Measurements from ENCODE around the gene CLNK.

Gene CLNK

GRCh38 chr4:10730019-10730418 is 45.5 kb upstream of the CLNK start:
- no peak overlapping the region for H3K27ac ChIP-seq
- TF ChIP-seq CTCF (IDR thresholded peaks at IDR 0.05) (no peak), ZFX (IDR thresholded peaks at IDR 0.05; ENCODE audit: borderline replicate concordance) (no peak)

GRCh38 chr4:10729366-10729765 is 44.8 kb upstream of the CLNK start:
- no peak overlapping the region for H3K27ac ChIP-seq
- TF ChIP-seq CTCF (IDR thresholded peaks at IDR 0.05) (no peak), ZFX (IDR thresholded peaks at IDR 0.05; ENCODE audit: borderline replicate concordance) (no peak)

GRCh38 chr4:10728016-10728415 is 43.4 kb upstream of the CLNK start:
- TF ChIP-seq ZFX (IDR thresholded peaks at IDR 0.05; ENCODE audit: borderline replicate concordance) (no peak), CTCF (IDR thresholded peaks at IDR 0.05) (no peak)
- no peak overlapping the region for H3K27ac ChIP-seq

GRCh38 chr4:10727140-10727880 is 42.7 kb upstream of the CLNK start:
- no peak overlapping the region for H3K27ac ChIP-seq
- TF ChIP-seq CTCF (IDR thresholded peaks at IDR 0.05) (no peak), ZFX (IDR thresholded peaks at IDR 0.05; ENCODE audit: borderline replicate concordance) (no peak)

DNA sequence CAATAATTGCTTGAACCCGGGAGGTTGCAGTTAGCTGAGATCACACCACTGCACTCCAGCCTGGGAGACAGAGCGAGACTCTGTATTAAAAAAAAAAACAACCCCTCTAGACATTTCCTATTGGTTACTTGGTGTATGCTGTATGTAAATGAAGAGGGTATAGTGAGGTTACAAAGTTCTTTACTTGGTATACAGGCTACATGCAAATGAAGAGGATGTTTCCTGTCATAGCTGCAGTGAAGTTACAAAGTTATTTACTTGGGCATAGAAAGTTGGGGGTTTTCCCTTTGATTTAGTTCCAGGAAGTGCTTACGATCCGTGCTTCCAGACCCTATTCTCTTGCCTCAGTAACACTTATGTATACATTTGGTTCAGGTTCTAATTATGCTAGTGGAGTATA is 38.4 kb upstream of the CLNK start:
- H3K27ac ChIP-seq, result no peak overlapping the region
- TF ChIP-seq CTCF (IDR thresholded peaks at IDR 0.05) (no peak), ZFX (IDR thresholded peaks at IDR 0.05; ENCODE audit: borderline replicate concordance) (no peak)

- H3K27ac ChIP-seq, result no peak overlapping the region
- TF ChIP-seq ZFX (IDR thresholded peaks at IDR 0.05; ENCODE audit: borderline replicate concordance) (no peak), CTCF (IDR thresholded peaks at IDR 0.05) (no peak)
Measured at GRCh38 chr4:10721616-10722015, 37.0 kb upstream of the CLNK start.

DNA sequence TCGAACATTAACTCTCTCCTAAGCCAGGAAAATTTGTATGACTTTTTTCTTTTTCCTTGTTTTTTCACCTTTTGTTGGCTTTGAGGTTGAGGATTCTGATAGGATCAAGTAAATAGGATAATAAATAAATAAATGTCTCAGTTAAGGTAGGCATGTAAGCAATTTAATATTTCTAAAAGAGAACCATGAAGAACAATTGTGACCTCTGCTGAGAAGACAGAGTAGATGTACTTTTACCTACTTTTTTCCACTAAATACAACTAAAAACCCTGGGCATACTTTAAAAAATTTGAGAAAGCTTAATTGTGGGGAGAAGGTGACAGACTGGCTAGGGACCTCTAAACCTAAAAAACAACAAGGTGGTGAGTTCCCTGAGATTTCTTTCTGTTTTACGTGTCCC is 31.6 kb upstream of the CLNK start:
- no peak overlapping the region for H3K27ac ChIP-seq
- TF ChIP-seq CTCF (IDR thresholded peaks at IDR 0.05) (no peak), ZFX (IDR thresholded peaks at IDR 0.05; ENCODE audit: borderline replicate concordance) (no peak)

Measured in 22Rv1 (cell line).